ENCODE measurements around the gene FRMD5.

- no peak for TF ChIP-seq CTCF (IDR thresholded peaks at IDR 0.05; ENCODE audit: borderline replicate concordance, extremely low read depth, low read length, poor library complexity, severe bottlenecking)
- TF ChIP-seq EZH2 (IDR thresholded peaks at IDR 0.05; ENCODE audit: borderline replicate concordance, low read depth, low read length, severe bottlenecking): no peak
Measured at GRCh38 chr15:43975326-43975725, 219.7 kb downstream of the FRMD5 start.
